PC-3 (cell line): ENCODE data around the gene SNRPA1. TPM values are rescaled to one million over a fixed set of nuclear protein-coding genes. Genes with fewer than 3 reads are reported as not detected.

Experiments used
- ATAC-seq: fragments of 200-7000 bp; cut with Tn5 transposase; 2 replicates; pipeline ENCODE4 v1.9.1; 2020; ENCODE audit warnings: mild to moderate bottlenecking, moderate library complexity
- BruUV-seq: library from RNA; stranded (reverse); fragments of 400-500 nt; replicated peaks from 2 replicates; lab custom pipeline; 2021; lab: Mats Ljungman, UMichigan
- CTCF ChIA-PET: fragments of 300-600 bp; sonication (Branson Sonifier 250); formaldehyde crosslinking; loops from one replicate; lab custom pipeline; 2022; ENCODE audit warnings: antibody characterized with exemption; lab: Charles Lee
- POLR2A ChIA-PET: fragments of 300-600 bp; sonication (Branson Sonifier 250); formaldehyde crosslinking; loops from one replicate; lab custom pipeline; 2022; ENCODE audit warnings: antibody characterized with exemption; ENCODE audit not compliant: unreplicated experiment; lab: Charles Lee
- DNase-seq: peaks from one replicate; pipeline ENCODE4 v3.0.0-alpha.2; 2015
- H2AFZ ChIP-seq: fragments of 300-600 bp; sonication (generic); 2 replicates; pipeline ENCODE4 v1.6.0; 2016; ENCODE audit warnings: antibody characterized with exemption, low read length
- H3F3A ChIP-seq: fragments of 300-600 bp; sonication (generic); one replicate; pipeline ENCODE4 v1.6.0; 2017; ENCODE audit warnings: antibody characterized with exemption, low read length, control low read depth, mild to moderate bottlenecking; ENCODE audit not compliant: unreplicated experiment
- H3K27ac ChIP-seq: fragments of 300-600 bp; sonication (generic); 2 replicates; pipeline ENCODE4 v1.5.1; 2016; ENCODE audit warnings: mild to moderate bottlenecking, low read length
- H3K27me3 ChIP-seq: fragments of 300-600 bp; sonication (generic); 2 replicates; pipeline ENCODE4 v1.6.1; 2016; ENCODE audit warnings: low read length, mixed read lengths
- H3K36me3 ChIP-seq: fragments of 300-600 bp; sonication (generic); 2 replicates; pipeline ENCODE4 v1.6.1; 2016; ENCODE audit warnings: low read depth, mixed run types, low read length, mixed read lengths
- H3K4me1 ChIP-seq: fragments of 300-600 bp; sonication (generic); 2 replicates; pipeline ENCODE4 v1.5.1; 2016; ENCODE audit warnings: low read length; ENCODE audit not compliant: insufficient read depth
- H3K4me2 ChIP-seq: fragments of 300-600 bp; sonication (generic); 2 replicates; pipeline ENCODE4 v1.6.0; 2016; ENCODE audit warnings: low read length
- H3K4me3 ChIP-seq: fragments of 300-600 bp; sonication (generic); 2 replicates; pipeline ENCODE4 v1.5.1; 2016; ENCODE audit warnings: mild to moderate bottlenecking, low read length, mixed read lengths
- H3K79me2 ChIP-seq: fragments of 300-600 bp; sonication (generic); 2 replicates; pipeline ENCODE4 v1.6.1; 2017; ENCODE audit warnings: low read length, mixed read lengths
- H3K9ac ChIP-seq: fragments of 300-600 bp; sonication (generic); 2 replicates; pipeline ENCODE4 v1.6.0; 2016; ENCODE audit warnings: mild to moderate bottlenecking, low read length
- H3K9me2 ChIP-seq: fragments of 300-600 bp; sonication (generic); replicated peaks from 2 replicates; pipeline ENCODE4 v1.6.1; 2016; ENCODE audit warnings: mixed run types, low read length, mixed read lengths
- H3K9me3 ChIP-seq: fragments of 300-600 bp; sonication (generic); 2 replicates; pipeline ENCODE4 v1.6.1; 2016; ENCODE audit warnings: low read length, mixed read lengths
- H4K20me1 ChIP-seq: fragments of 300-600 bp; sonication (generic); 2 replicates; pipeline ENCODE4 v1.6.1; 2016; ENCODE audit warnings: low read length, mixed read lengths
- CTCF ChIP-seq: fragments of 300-600 bp; sonication (generic); conservative IDR thresholded peaks from 2 replicates; pipeline ENCODE4 v1.5.1; 2017; ENCODE audit warnings: antibody characterized with exemption, low read depth, mild to moderate bottlenecking, low read length
- EZH2 ChIP-seq: fragments of 300-600 bp; sonication (generic); IDR thresholded peaks from one replicate; pipeline ENCODE4 v1.6.1; 2017; ENCODE audit warnings: antibody characterized with exemption, mild to moderate bottlenecking, low read length; ENCODE audit not compliant: unreplicated experiment
- EZH2phosphoT487 ChIP-seq: fragments of 300-600 bp; sonication (generic); IDR thresholded peaks from 2 replicates; pipeline ENCODE4 v1.6.1; 2018; ENCODE audit warnings: mild to moderate bottlenecking, antibody characterized with exemption, low read length, borderline replicate concordance
- intact Hi-C: fragments of 100-400 bp; cut with micrococcal nuclease; formaldehyde crosslinking; loops from 2 replicates; pipeline ENCODE4 v1.9.0; 2023
- total RNA-seq: library from RNA; depleted of rRNA; stranded (reverse); fragments of >200 nt; gene quantifications from 2 replicates; pipeline ENCODE4 v1.2.3, GENCODE V29; 2014

SNRPA1 gene
- total RNA-seq, 1 experiment from 2014 or later = 66.1 TPM

DNA sequence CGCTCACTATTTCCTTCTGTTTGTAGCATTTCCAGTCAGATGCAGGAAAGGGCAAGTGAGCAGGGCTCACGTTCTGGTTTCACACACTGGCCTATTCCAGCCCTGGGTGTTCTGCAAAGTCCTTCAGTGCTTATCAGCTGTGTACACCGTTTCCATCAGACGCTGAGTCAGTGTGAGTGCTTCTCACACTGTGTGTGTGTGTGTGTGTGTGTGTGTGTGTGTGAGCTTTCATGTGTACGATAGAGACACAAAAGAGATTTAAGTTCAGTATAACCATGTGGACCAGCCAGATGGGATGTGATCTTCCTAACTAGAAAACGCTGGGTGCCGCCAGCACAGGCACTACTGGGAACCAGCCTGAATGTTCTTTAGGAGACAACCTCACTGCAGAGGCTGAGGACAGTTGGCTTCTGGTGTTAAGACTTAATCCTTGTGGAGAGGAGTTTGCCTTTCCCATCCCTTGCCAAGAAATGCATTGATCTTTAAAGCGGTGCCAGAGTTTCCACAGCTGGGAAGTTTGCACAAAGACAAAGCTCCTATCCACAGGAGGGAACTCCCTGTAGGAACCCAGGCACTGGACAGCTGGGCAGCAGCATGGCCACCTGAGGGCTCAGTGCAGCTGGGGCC is 39.3 kb downstream of the SNRPA1 start:
- Histone ChIP-seq H3F3A (no peaks in the 10 kb centered on the region), H3K36me3 (no peaks in the 10 kb centered on the region), H3K79me2 (peaks cover 3% of the 10 kb centered on the region), H2AFZ (no peak overlapping the region), H3K9me2 (no peaks in the 10 kb centered on the region), H3K9ac (no peak overlapping the region), H3K4me2 (no peak overlapping the region), H3K27ac (no peak overlapping the region), H4K20me1 (no peaks in the 10 kb centered on the region), H3K9me3 (no peaks in the 10 kb centered on the region), H3K4me3 (no peak overlapping the region), H3K4me1 (no peaks in the 10 kb centered on the region; the same call in 1 of the 2 replicates), H3K27me3 (no peaks in the 10 kb centered on the region)
- ATAC-seq (no peak), DNase-seq (no peak)
- TF ChIP-seq EZH2phosphoT487 (no peak), EZH2 (no peak), CTCF (no peak)
- POLR2A ChIA-PET = no interaction called here
- no TSS peak for BruUV-seq
- CTCF ChIA-PET = no interaction called here
- intact Hi-C loops = no loop called here

GRCh38 chr15:101255051-101255395 is 40.0 kb downstream of the SNRPA1 start:
- CTCF ChIA-PET = no interaction called here
- no peak overlapping the region for H2AFZ ChIP-seq
- no peak overlapping the region for H3K27ac ChIP-seq
- no peak overlapping the region for H3K9ac ChIP-seq
- intact Hi-C loops = no loop called here
- H3K79me2 ChIP-seq = peaks cover 10% of the 10 kb centered on the region
- DNase-seq = no peak
- H3K9me2 ChIP-seq = no peaks in the 10 kb centered on the region
- H3K27me3 ChIP-seq = no peaks in the 10 kb centered on the region
- no peak overlapping the region for H3K4me2 ChIP-seq
- no TSS peak for BruUV-seq
- H3K36me3 ChIP-seq = no peaks in the 10 kb centered on the region
- no peaks in the 10 kb centered on the region for H3K9me3 ChIP-seq
- POLR2A ChIA-PET = no interaction called here
- peaks cover 5% of the 10 kb centered on the region for H4K20me1 ChIP-seq
- no peak overlapping the region for H3K4me3 ChIP-seq
- TF ChIP-seq EZH2phosphoT487 (no peak), EZH2 (no peak), CTCF (no peak)
- peaks cover 3% of the 10 kb centered on the region for H3K4me1 ChIP-seq
- no peak for ATAC-seq
- no peaks in the 10 kb centered on the region for H3F3A ChIP-seq

- Histone ChIP-seq H4K20me1 (peaks cover 9% of the 10 kb centered on the region), H3F3A (no peaks in the 10 kb centered on the region), H3K4me1 (peaks cover 9% of the 10 kb centered on the region), H3K27ac (no peak overlapping the region), H2AFZ (no peak overlapping the region), H3K27me3 (no peaks in the 10 kb centered on the region), H3K4me2 (no peak overlapping the region), H3K36me3 (no peaks in the 10 kb centered on the region), H3K9me2 (no peaks in the 10 kb centered on the region), H3K9ac (no peak overlapping the region), H3K9me3 (no peaks in the 10 kb centered on the region), H3K79me2 (peaks cover 16% of the 10 kb centered on the region), H3K4me3 (no peak overlapping the region)
- TF ChIP-seq EZH2 = no peak
- TF ChIP-seq CTCF = no peak
- TF ChIP-seq EZH2phosphoT487 = no peak
- BruUV-seq = no TSS peak
- POLR2A ChIA-PET = no interaction called here
- no peak for ATAC-seq
- intact Hi-C loops = loop anchor here (5.0 kb wide), 2 partner anchors 52 to 67 kb away; no protein-coding TSS in a partner anchor
- no peak for DNase-seq
- CTCF ChIA-PET = no interaction called here
These were observed 40.6 kb downstream of the SNRPA1 start for GRCh38 chr15:101254157-101255050.
